Natural killer cell (primary cell): ENCODE data around the gene MYL7. TPM values are rescaled to one million over a fixed set of nuclear protein-coding genes. Genes with fewer than 3 reads are reported as not detected.

Experiments used
- ATAC-seq, 3 donors: fragments of 150-1000 bp in 2 of 3; fragments of 200-7000 bp in 1 of 3; cut with Tn5 transposase; 1 replicate in 1 of 3; 2 replicates in 2 of 3; pipeline ENCODE4 v1.10.0; 2021; ENCODE audit warnings: mild to moderate bottlenecking in 2 of 3, moderate library complexity in 2 of 3
- DNase-seq, 2 donors: peaks; one replicate each; pipeline versions ENCODE4 v3.0.0 to v3.0.0-alpha.2; 2013 to 2021; ENCODE audit warnings: mixed read lengths in 1 of 2
- H3K27ac ChIP-seq: one replicate; pipeline ENCODE4 v1.5.1; 2013; ENCODE audit warnings: mild to moderate bottlenecking, low read length
- H3K27me3 ChIP-seq: one replicate; pipeline ENCODE4 v1.6.1; 2013; ENCODE audit warnings: low read length; ENCODE audit not compliant: control insufficient read depth, insufficient read depth
- H3K36me3 ChIP-seq: one replicate; pipeline ENCODE4 v1.6.1; 2013; ENCODE audit warnings: low read length; ENCODE audit not compliant: control insufficient read depth, insufficient read depth
- H3K4me1 ChIP-seq: one replicate; pipeline ENCODE4 v1.6.1; 2013; ENCODE audit warnings: low read length; ENCODE audit not compliant: control insufficient read depth, insufficient read depth
- H3K4me3 ChIP-seq: one replicate; pipeline ENCODE4 v1.5.1; 2013; ENCODE audit warnings: low read length
- H3K9me3 ChIP-seq: one replicate; pipeline ENCODE4 v1.6.1; 2013; ENCODE audit warnings: low read length; ENCODE audit not compliant: control insufficient read depth, insufficient read depth
- H3K27ac Mint-ChIP-seq, 2 donors: one replicate each; pipeline ENCODE4 v1.8.0; 2022; ENCODE audit warnings: mild to moderate bottlenecking in 2 of 2, mixed read lengths in 2 of 2, moderate library complexity in 1 of 2
- H3K27me3 Mint-ChIP-seq, 2 donors: one replicate each; pipeline ENCODE4 v1.8.0; 2022; ENCODE audit warnings: low read depth in 2 of 2, mixed read lengths in 2 of 2
- H3K36me3 Mint-ChIP-seq: one replicate; pipeline ENCODE4 v1.8.0; 2022; ENCODE audit warnings: mixed read lengths
- H3K4me1 Mint-ChIP-seq, 2 donors: one replicate each; pipeline ENCODE4 v1.8.0; 2022; ENCODE audit warnings: mixed read lengths in 2 of 2
- H3K4me3 Mint-ChIP-seq: one replicate; pipeline ENCODE4 v1.8.0; 2022; ENCODE audit warnings: mild to moderate bottlenecking, moderate library complexity, mixed read lengths
- H3K9me3 Mint-ChIP-seq, 2 donors: one replicate each; pipeline ENCODE4 v1.8.0; 2022; ENCODE audit warnings: mixed read lengths in 2 of 2
- CTCF ChIP-seq: fragments of 200-600 bp; IDR thresholded peaks from one replicate; pipeline ENCODE4 v1.8.0; 2022; ENCODE audit warnings: antibody characterized with exemption
- WGBS: methylation state at CpG from one replicate; pipeline ENCODE4 v1.1.7; 2013; ENCODE audit warnings: missing lambda C conversion rate; ENCODE audit not compliant: insufficient coverage; 5-methylcytosine and 5-hydroxymethylcytosine counted together
- intact Hi-C: fragments of 100-400 bp; cut with micrococcal nuclease; formaldehyde crosslinking; loops from one replicate; pipeline ENCODE4 v1.14.2; 2022
- total RNA-seq, 4 donors: library from RNA; stranded (reverse); fragments of 120-200 nt in 1 of 4; gene quantifications; one replicate each; pipeline versions ENCODE4 v1.2.3 to v1.2.4, GENCODE V29; 2013 to 2022

MYL7 gene
- total RNA-seq, 3 donors from 2014 or later (not counting 1 experiment from before 2014, with no cell fraction given) = not detected

- no peaks in the 10 kb centered on the region for H3K9me3 Mint-ChIP-seq
- no peak for DNase-seq
- H3K27me3 Mint-ChIP-seq = no peaks in the 10 kb centered on the region
- H3K36me3 ChIP-seq = no peaks in the 10 kb centered on the region
- no peaks in the 10 kb centered on the region for H3K9me3 ChIP-seq
- peaks cover 3% of the 10 kb centered on the region for H3K4me1 ChIP-seq
- H3K36me3 Mint-ChIP-seq = no peaks in the 10 kb centered on the region
- 86% methylated on average over 3 of the region's 3 CpGs for WGBS
- no peak overlapping the region for H3K4me3 ChIP-seq
- intact Hi-C loops = no loop called here
- ATAC-seq = no peak
- no peak overlapping the region for H3K27ac Mint-ChIP-seq
- no peaks in the 10 kb centered on the region for H3K4me1 Mint-ChIP-seq
- H3K4me3 Mint-ChIP-seq = no peak overlapping the region
- no peak for TF ChIP-seq CTCF
- no peaks in the 10 kb centered on the region for H3K27me3 ChIP-seq
- H3K27ac ChIP-seq = no peak overlapping the region
Measured at GRCh38 chr7:44154703-44155102, 13.6 kb upstream of the MYL7 start.

GRCh38 chr7:44153948-44154335, 12.8 kb upstream of the MYL7 start:
- WGBS = 92% methylated on average over 5 of the region's 5 CpGs
- intact Hi-C loops = no loop called here
- no peak overlapping the region for H3K4me3 ChIP-seq
- H3K36me3 Mint-ChIP-seq = no peaks in the 10 kb centered on the region
- H3K27ac Mint-ChIP-seq = no peak overlapping the region
- no peaks in the 10 kb centered on the region for H3K27me3 ChIP-seq
- H3K9me3 Mint-ChIP-seq = no peaks in the 10 kb centered on the region
- no peak overlapping the region for H3K27ac ChIP-seq
- no peaks in the 10 kb centered on the region for H3K27me3 Mint-ChIP-seq
- ATAC-seq = no peak
- H3K36me3 ChIP-seq = no peaks in the 10 kb centered on the region
- no peaks in the 10 kb centered on the region for H3K4me1 Mint-ChIP-seq
- H3K4me3 Mint-ChIP-seq = no peak overlapping the region
- no peaks in the 10 kb centered on the region for H3K9me3 ChIP-seq
- no peak for TF ChIP-seq CTCF
- no peak for DNase-seq
- peaks cover 3% of the 10 kb centered on the region for H3K4me1 ChIP-seq

GRCh38 chr7:44152971-44153947, 12.1 kb upstream of the MYL7 start:
- Mint-ChIP-seq H3K4me1 (no peaks in the 10 kb centered on the region), H3K27ac (no peak overlapping the region), H3K9me3 (no peaks in the 10 kb centered on the region), H3K4me3 (no peak overlapping the region), H3K27me3 (no peaks in the 10 kb centered on the region), H3K36me3 (no peaks in the 10 kb centered on the region)
- DNase-seq (no peak), ATAC-seq (no peak)
- H3K27ac ChIP-seq = no peak overlapping the region
- no peaks in the 10 kb centered on the region for H3K9me3 ChIP-seq
- no peak for TF ChIP-seq CTCF
- H3K4me1 ChIP-seq = peaks cover 3% of the 10 kb centered on the region
- no peak overlapping the region for H3K4me3 ChIP-seq
- H3K27me3 ChIP-seq = no peaks in the 10 kb centered on the region
- 89% methylated on average over 22 of the region's 22 CpGs for WGBS
- intact Hi-C loops = no loop called here
- H3K36me3 ChIP-seq = no peaks in the 10 kb centered on the region
